SH-SY5Y (cell line): ENCODE results near the gene RAB40C.

Source experiments
- GATA2 ChIP-seq: IDR thresholded peaks from 2 replicates; pipeline ENCODE4 v1.6.1; 2011; ENCODE audit warnings: mild to moderate bottlenecking, low read depth, low read length
- GATA3 ChIP-seq: IDR thresholded peaks from 2 replicates; pipeline ENCODE4 v1.6.1; 2011; ENCODE audit warnings: low read depth, mild to moderate bottlenecking, low read length, moderate library complexity

- TF ChIP-seq GATA2 (no peak), GATA3 (no peak)
These were observed 3.7 kb upstream of the RAB40C start for GRCh38 chr16:586047-586644.
